Testis (tissue), 5 donors: Measurements from ENCODE around the gene OLIG2. TPM values are rescaled to one million over a fixed set of nuclear protein-coding genes. Genes with fewer than 3 reads are reported as not detected.

Source experiments
- DNase-seq: peaks from one replicate; pipeline ENCODE4 v3.0.0-alpha.2; 2019
- H3K27ac ChIP-seq, 2 donors: fragments of 200-600 bp; sonication (generic); one replicate each; pipeline ENCODE4 v1.5.1; 2019
- H3K27me3 ChIP-seq: fragments of 200-600 bp; sonication (generic); one replicate; pipeline ENCODE4 v1.5.1; 2019
- H3K36me3 ChIP-seq: fragments of 200-600 bp; sonication (generic); one replicate; pipeline ENCODE4 v1.5.1; 2017; ENCODE audit warnings: low read depth; ENCODE audit errors: missing control alignments
- H3K4me1 ChIP-seq: fragments of 200-600 bp; sonication (generic); one replicate; pipeline ENCODE4 v1.5.1; 2019
- H3K4me3 ChIP-seq, 2 donors: fragments of 200-600 bp; sonication (generic); one replicate each; pipeline ENCODE4 v1.5.1; 2017 to 2019
- H3K9me3 ChIP-seq: fragments of 200-600 bp; sonication (generic); one replicate; pipeline ENCODE4 v1.5.1; 2017
- POLR2A ChIP-seq: fragments of 450-650 bp; IDR thresholded peaks from one replicate; pipeline ENCODE4 v1.6.1; 2017; ENCODE audit warnings: antibody characterized with exemption, mild to moderate bottlenecking, moderate library complexity
- WGBS, 2 donors: methylation state at CpG; one replicate each; pipeline ENCODE4 v1.1.5; 2018; 5-methylcytosine and 5-hydroxymethylcytosine counted together
- intact Hi-C: fragments of 100-400 bp; cut with DNase I; formaldehyde crosslinking; loops from one replicate; pipeline ENCODE4 v1.15.1; 2023; ENCODE audit warnings: low total_unique reads
- long read RNA-seq, 2 donors: transcript quantifications; one replicate each; lab custom pipeline, GENCODE V29; 2026
- polyA plus RNA-seq: library from polyadenylated mRNA; stranded (reverse); fragments of 350-450 nt; fragmentation: Illumina TruSeq; extraction: RNeasy Lipid Tissue Mini Kit (QIAGEN cat#74804); gene quantifications from one replicate; pipeline ENCODE4 v1.2.3, GENCODE V29; 2014; ENCODE audit warnings: low read depth, low replicate concordance; ENCODE audit not compliant: insufficient read depth
- total RNA-seq, 2 donors: library from RNA; depleted of rRNA; stranded (reverse); fragments of >200 nt; gene quantifications; one replicate each; pipeline ENCODE4 v1.2.3, GENCODE V29; 2016
- TF ChIP-seq, protein P1 (sequence below), 3 experiments: fragments of 450-650 bp in 2 of 3; fragments of 200-600 bp in 1 of 3; sonication (generic) in 1 of 3; IDR thresholded peaks; one replicate each; pipeline ENCODE4 v1.5.1; 2016 to 2019; ENCODE audit warnings: antibody characterized with exemption in 3 of 3, mild to moderate bottlenecking in 2 of 3, moderate library complexity in 1 of 3

Gene OLIG2
- total RNA-seq (not detected), polyA plus RNA-seq (not detected)
- long read RNA-seq, donor 1, result 0 reads
- long read RNA-seq, donor 2, result 0 reads

DNA sequence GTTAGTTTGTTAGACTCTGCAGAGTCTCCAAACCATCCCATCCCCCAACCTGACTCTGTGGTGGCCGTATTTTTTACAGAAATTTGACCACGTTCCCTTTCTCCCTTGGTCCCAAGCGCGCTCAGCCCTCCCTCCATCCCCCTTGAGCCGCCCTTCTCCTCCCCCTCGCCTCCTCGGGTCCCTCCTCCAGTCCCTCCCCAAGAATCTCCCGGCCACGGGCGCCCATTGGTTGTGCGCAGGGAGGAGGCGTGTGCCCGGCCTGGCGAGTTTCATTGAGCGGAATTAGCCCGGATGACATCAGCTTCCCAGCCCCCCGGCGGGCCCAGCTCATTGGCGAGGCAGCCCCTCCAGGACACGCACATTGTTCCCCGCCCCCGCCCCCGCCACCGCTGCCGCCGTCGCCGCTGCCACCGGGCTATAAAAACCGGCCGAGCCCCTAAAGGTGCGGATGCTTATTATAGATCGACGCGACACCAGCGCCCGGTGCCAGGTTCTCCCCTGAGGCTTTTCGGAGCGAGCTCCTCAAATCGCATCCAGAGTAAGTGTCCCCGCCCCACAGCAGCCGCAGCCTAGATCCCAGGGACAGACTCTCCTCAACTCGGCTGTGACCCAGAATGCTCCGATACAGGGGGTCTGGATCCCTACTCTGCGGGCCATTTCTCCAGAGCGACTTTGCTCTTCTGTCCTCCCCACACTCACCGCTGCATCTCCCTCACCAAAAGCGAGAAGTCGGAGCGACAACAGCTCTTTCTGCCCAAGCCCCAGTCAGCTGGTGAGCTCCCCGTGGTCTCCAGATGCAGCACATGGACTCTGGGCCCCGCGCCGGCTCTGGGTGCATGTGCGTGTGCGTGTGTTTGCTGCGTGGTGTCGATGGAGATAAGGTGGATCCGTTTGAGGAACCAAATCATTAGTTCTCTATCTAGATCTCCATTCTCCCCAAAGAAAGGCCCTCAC lies at the start of gene OLIG2:
OLIG2 (plus strand) TSS at position 447 of the 954 bp plus-strand sequence. CDS start 928 bp downstream, outside the sequence.
- Histone ChIP-seq H3K9me3 (no peaks in the 10 kb centered on the region), H3K36me3 (no peaks in the 10 kb centered on the region), H3K4me3 (peak within 1 kb of the TSS in 1 of 2 donors; percentile 2), H3K4me1 (peaks cover 17% of the 10 kb centered on the region), H3K27ac (no peak within 1 kb of the TSS), H3K27me3 (peaks cover 6% of the 10 kb centered on the region)
- no peak for TF ChIP-seq POLR2A
- intact Hi-C loops, result no loop called here
- 0 to 3% methylated on average over 18 to 59 of the region's 59 CpGs for WGBS, 2 donors
- DNase-seq, result no peak

DNA sequence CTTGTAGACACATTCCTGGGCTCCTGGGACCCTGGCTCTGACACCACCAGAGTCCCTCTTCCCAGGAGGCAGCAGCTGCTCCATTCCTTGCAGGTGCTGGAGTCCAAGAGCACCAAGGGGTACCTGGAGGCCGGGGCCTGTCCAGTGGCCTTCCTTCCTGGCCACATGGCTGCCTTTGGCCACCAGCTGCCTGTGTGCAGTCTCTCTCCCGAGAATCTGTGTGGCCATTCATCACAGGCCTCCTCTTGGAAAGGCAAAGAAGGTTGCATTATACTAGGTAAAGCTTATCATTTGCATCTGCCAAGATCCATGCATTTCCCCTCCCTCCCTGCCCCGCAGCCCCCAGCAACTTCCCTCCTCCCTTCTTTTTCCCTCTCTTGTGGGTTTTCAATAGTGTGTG lies 48.9 kb upstream of the OLIG2 start:
- DNase-seq, result no peak
- no peaks in the 10 kb centered on the region for H3K9me3 ChIP-seq
- no peak for TF ChIP-seq POLR2A
- TF ChIP-seq, protein P1, sequence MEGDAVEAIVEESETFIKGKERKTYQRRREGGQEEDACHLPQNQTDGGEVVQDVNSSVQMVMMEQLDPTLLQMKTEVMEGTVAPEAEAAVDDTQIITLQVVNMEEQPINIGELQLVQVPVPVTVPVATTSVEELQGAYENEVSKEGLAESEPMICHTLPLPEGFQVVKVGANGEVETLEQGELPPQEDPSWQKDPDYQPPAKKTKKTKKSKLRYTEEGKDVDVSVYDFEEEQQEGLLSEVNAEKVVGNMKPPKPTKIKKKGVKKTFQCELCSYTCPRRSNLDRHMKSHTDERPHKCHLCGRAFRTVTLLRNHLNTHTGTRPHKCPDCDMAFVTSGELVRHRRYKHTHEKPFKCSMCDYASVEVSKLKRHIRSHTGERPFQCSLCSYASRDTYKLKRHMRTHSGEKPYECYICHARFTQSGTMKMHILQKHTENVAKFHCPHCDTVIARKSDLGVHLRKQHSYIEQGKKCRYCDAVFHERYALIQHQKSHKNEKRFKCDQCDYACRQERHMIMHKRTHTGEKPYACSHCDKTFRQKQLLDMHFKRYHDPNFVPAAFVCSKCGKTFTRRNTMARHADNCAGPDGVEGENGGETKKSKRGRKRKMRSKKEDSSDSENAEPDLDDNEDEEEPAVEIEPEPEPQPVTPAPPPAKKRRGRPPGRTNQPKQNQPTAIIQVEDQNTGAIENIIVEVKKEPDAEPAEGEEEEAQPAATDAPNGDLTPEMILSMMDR (IDR thresholded peaks at IDR 0.05), result no peak
- intact Hi-C loops, result no loop called here
- H3K4me3 ChIP-seq, result no peak overlapping the region
- 65 to 80% methylated on average over 2 to 3 of the region's 3 CpGs for WGBS, 2 donors
- H3K36me3 ChIP-seq, result no peaks in the 10 kb centered on the region
- H3K4me1 ChIP-seq, result no peaks in the 10 kb centered on the region
- H3K27ac ChIP-seq, result no peak overlapping the region
- no peaks in the 10 kb centered on the region for H3K27me3 ChIP-seq

DNA sequence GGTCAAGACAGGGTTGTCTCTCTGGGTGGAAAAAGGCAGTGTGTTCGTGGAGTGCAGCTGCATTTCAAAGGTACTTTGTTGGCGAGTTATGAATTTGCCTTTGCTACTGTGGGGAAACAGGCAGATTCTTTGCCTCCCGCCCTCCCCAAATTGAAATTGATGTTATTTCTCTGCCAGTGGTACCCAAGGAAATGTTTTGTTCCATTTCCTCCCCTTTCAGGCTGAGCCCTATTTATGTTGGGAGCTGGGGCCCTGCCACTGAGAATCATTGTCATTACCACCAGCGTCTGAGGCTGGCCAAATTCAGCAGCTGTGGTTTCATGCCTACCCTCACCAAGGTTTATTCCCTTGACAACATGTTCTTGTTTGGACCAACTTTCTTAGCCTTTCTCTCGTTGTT lies 48.5 kb upstream of the OLIG2 start:
- TF ChIP-seq, protein P1 (IDR thresholded peaks at IDR 0.05), result no peak
- TF ChIP-seq POLR2A, result no peak
- no peak overlapping the region for H3K27ac ChIP-seq
- WGBS, 2 donors, result 71 to 79% methylated on average over 5 of the region's 5 CpGs
- H3K36me3 ChIP-seq, result no peaks in the 10 kb centered on the region
- no peaks in the 10 kb centered on the region for H3K27me3 ChIP-seq
- H3K4me1 ChIP-seq, result no peaks in the 10 kb centered on the region
- intact Hi-C loops, result no loop called here
- no peak for DNase-seq
- H3K9me3 ChIP-seq, result no peaks in the 10 kb centered on the region
- no peak overlapping the region for H3K4me3 ChIP-seq

- intact Hi-C loops, result no loop called here
- H3K4me1 ChIP-seq, result no peaks in the 10 kb centered on the region
- DNase-seq, result no peak
- H3K36me3 ChIP-seq, result no peaks in the 10 kb centered on the region
- TF ChIP-seq, protein P1 (IDR thresholded peaks at IDR 0.05), result no peak
- no peak for TF ChIP-seq POLR2A
- no peak overlapping the region for H3K27ac ChIP-seq
- H3K9me3 ChIP-seq, result no peaks in the 10 kb centered on the region
- 33 to 36% methylated on average over 38 to 39 of the region's 39 CpGs for WGBS, 2 donors
- H3K4me3 ChIP-seq, result peak overlapping the region in 1 of 2 donors; percentile 20
- no peaks in the 10 kb centered on the region for H3K27me3 ChIP-seq
Measured at GRCh38 chr21:32978331-32979270, 47.1 kb upstream of the OLIG2 start.
